Progenitor cell of endocrine pancreas (in vitro differentiated cells): ENCODE results near the gene IFT20. TPM values are rescaled to one million over a fixed set of nuclear protein-coding genes. Genes with fewer than 3 reads are reported as not detected.

Experiments
- DNase-seq: peaks from one replicate; pipeline ENCODE4 v3.0.0; 2021; ENCODE audit warnings: low spot score; ENCODE audit not compliant: unreplicated experiment
- H3K27ac Mint-ChIP-seq: 2 replicates; pipeline ENCODE4 v1.8.0; 2021; ENCODE audit warnings: mild to moderate bottlenecking, moderate library complexity, mixed read lengths
- H3K27me3 Mint-ChIP-seq: 2 replicates; pipeline ENCODE4 v1.8.0; 2021; ENCODE audit warnings: mixed read lengths
- H3K36me3 Mint-ChIP-seq: 2 replicates; pipeline ENCODE4 v1.8.0; 2022; ENCODE audit warnings: mixed read lengths; ENCODE audit not compliant: insufficient read depth
- H3K4me1 Mint-ChIP-seq: 2 replicates; pipeline ENCODE4 v1.8.0; 2021; ENCODE audit warnings: low read depth, mixed read lengths
- H3K4me3 Mint-ChIP-seq: 2 replicates; pipeline ENCODE4 v1.8.0; 2021; ENCODE audit warnings: low read depth, mild to moderate bottlenecking, moderate library complexity, mixed read lengths
- H3K9me3 Mint-ChIP-seq: 2 replicates; pipeline ENCODE4 v1.8.0; 2021; ENCODE audit warnings: low read depth, mixed read lengths
- CTCF ChIP-seq: fragments of 200-600 bp; sonication (generic); IDR thresholded peaks from one replicate; pipeline ENCODE4 v1.5.0; 2021; ENCODE audit warnings: antibody characterized with exemption, mild to moderate bottlenecking; ENCODE audit not compliant: unreplicated experiment
- long read RNA-seq: library from polyadenylated mRNA; unstranded; transcript quantifications from one replicate; pipeline ENCODE4 v2.0.0, GENCODE V29; 2020
- total RNA-seq: library from RNA; stranded (reverse); gene quantifications from 2 replicates; pipeline ENCODE4 v1.2.1, GENCODE V29; 2021

The IFT20 gene
- 35.4 and 41.0 TPM in 2 replicates for total RNA-seq
- long read RNA-seq, transcript IFT20-214 (6 exons, 1,071 nt), result major isoform, 10 of 34 reads
- long read RNA-seq, transcript IFT20-208 (5 exons, 831 nt), result minor isoform, 5 of 34 reads
- long read RNA-seq, transcript IFT20-212 (3 exons, 1,104 nt), result minor isoform, 8 of 34 reads
- long read RNA-seq, partial matches to known transcripts, result 3 of 34 reads
- long read RNA-seq, other reads (novel, unspliced or antisense), result 2 of 34 reads

- DNase-seq, result peak; percentile 98
- peak within 1 kb of the TSS; percentile 100 for H3K27ac Mint-ChIP-seq
- H3K4me1 Mint-ChIP-seq, result peaks cover 24% of the 10 kb centered on the region
- no peaks in the 10 kb centered on the region for H3K27me3 Mint-ChIP-seq
- no peaks in the 10 kb centered on the region for H3K9me3 Mint-ChIP-seq
- H3K36me3 Mint-ChIP-seq, result no peaks in the 10 kb centered on the region
- TF ChIP-seq CTCF, result no peak
- peak within 1 kb of the TSS; percentile 95 for H3K4me3 Mint-ChIP-seq
Measured at GRCh38 chr17:28335201-28335958, at the start of gene IFT20, which contains the start of gene TNFAIP1. IFT20 (minus strand) TSS chr17:28335472; CDS start chr17:28331985, 3,487 bp downstream. TNFAIP1 (plus strand) TSS chr17:28335761; CDS start chr17:28339522, 3,761 bp downstream.

- Mint-ChIP-seq H3K27ac (no peak overlapping the region), H3K36me3 (peaks cover 8% of the 10 kb centered on the region), H3K4me1 (peaks cover 9% of the 10 kb centered on the region), H3K4me3 (peak overlapping the region; percentile 77), H3K9me3 (no peaks in the 10 kb centered on the region), H3K27me3 (peaks cover 66% of the 10 kb centered on the region)
- no peak for TF ChIP-seq CTCF
- DNase-seq, result no peak
Measured at GRCh38 chr17:28385037-28385400, 49.7 kb upstream of the IFT20 start.

DNA sequence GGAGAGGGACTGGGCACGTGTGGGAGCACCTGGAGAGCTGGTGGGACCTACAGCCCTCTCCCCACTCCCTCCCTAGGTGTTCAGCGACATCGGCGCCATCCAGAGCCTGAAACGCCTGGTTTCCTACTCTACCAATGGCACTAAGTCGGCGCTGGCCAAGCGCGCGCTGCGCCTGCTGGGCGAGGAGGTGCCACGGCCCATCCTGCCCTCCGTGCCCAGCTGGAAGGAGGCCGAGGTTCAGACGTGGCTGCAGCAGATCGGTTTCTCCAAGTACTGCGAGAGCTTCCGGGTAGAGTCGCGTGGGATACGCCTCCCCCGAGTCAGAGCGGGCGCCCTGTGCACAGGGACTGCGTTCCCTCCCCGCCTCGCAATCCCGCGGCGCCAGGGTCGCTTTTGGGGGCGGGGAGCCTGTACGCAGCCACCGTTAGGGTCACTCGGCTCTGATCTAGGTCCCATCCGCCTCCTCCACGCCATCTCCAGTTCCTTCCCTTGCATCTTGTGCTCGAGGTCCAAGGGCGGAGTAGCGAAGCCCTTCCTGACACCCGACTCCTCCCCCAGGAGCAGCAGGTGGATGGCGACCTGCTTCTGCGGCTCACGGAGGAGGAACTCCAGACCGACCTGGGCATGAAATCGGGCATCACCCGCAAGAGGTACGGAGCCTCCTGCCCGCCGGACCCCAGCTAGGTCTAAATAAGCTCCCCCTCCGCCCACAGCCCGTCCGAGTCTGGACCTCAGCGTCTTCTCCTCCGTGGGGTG is 49.2 kb upstream of the IFT20 start:
- H3K36me3 Mint-ChIP-seq, result peaks cover 6% of the 10 kb centered on the region
- H3K27me3 Mint-ChIP-seq, result peaks cover 72% of the 10 kb centered on the region
- peak overlapping the region; percentile 77 for H3K4me3 Mint-ChIP-seq
- TF ChIP-seq CTCF, result no peak
- no peaks in the 10 kb centered on the region for H3K9me3 Mint-ChIP-seq
- no peak for DNase-seq
- peaks cover 6% of the 10 kb centered on the region for H3K4me1 Mint-ChIP-seq
- H3K27ac Mint-ChIP-seq, result no peak overlapping the region

DNA sequence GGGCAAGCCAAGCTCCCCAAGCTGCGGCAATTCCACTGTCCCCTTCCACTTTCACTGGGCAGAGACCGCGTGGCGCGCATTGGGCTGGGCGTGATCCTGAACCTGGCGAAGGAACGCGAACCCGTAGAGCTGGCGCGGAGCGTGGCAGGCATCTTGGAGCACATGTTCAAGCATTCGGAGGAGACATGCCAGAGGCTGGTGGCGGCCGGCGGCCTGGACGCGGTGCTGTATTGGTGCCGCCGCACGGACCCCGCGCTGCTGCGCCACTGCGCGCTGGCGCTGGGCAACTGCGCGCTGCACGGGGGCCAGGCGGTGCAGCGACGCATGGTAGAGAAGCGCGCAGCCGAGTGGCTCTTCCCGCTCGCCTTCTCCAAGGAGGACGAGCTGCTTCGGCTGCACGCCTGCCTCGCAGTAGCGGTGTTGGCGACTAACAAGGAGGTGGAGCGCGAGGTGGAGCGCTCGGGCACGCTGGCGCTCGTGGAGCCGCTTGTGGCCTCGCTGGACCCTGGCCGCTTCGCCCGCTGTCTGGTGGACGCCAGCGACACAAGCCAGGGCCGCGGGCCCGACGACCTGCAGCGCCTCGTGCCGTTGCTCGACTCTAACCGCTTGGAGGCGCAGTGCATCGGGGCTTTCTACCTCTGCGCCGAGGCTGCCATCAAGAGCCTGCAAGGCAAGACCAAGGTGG is 46.0 kb upstream of the IFT20 start:
- peak; percentile 54 for DNase-seq
- H3K9me3 Mint-ChIP-seq, result no peaks in the 10 kb centered on the region
- H3K4me1 Mint-ChIP-seq, result peaks cover 6% of the 10 kb centered on the region
- H3K4me3 Mint-ChIP-seq, result peak overlapping the region; percentile 39
- no peak overlapping the region for H3K27ac Mint-ChIP-seq
- peak; percentile 60 for TF ChIP-seq CTCF
- H3K27me3 Mint-ChIP-seq, result peaks cover 76% of the 10 kb centered on the region
- peaks cover 4% of the 10 kb centered on the region for H3K36me3 Mint-ChIP-seq
